H1 (cell line): ENCODE data around the gene CCL17.

Experiments used
- EP300 ChIP-seq, 2 experiments: IDR thresholded peaks; 1 replicate in 1 of 2; 2 replicates in 1 of 2; pipeline ENCODE4 v1.6.1; 2011 to 2012; ENCODE audit warnings: low read depth in 2 of 2, low read length in 2 of 2, mild to moderate bottlenecking in 2 of 2, borderline replicate concordance in 1 of 2, inconsistent platforms in 1 of 2, moderate library complexity in 1 of 2
- EZH2 ChIP-seq: fragments of 200-600 bp; sonication (generic); IDR thresholded peaks from 2 replicates; pipeline ENCODE4 v1.7.1; 2012; ENCODE audit warnings: low read depth, mild to moderate bottlenecking, moderate library complexity, low read length, inconsistent platforms; ENCODE audit not compliant: severe bottlenecking
- JUND ChIP-seq: IDR thresholded peaks from 2 replicates; pipeline ENCODE4 v1.6.1; 2011; ENCODE audit warnings: mild to moderate bottlenecking, improper control_type of control experiment, low read length
- KDM1A ChIP-seq: fragments of 200-600, 300-600 bp; sonication (generic); IDR thresholded peaks from 2 replicates; pipeline ENCODE4 v1.7.1; 2016; ENCODE audit warnings: mild to moderate bottlenecking, low read length, borderline replicate concordance
- PHF8 ChIP-seq: fragments of 200-600 bp; sonication (generic); conservative IDR thresholded peaks from 2 replicates; pipeline ENCODE4 v1.7.1; 2012; ENCODE audit warnings: low read depth, mild to moderate bottlenecking, inconsistent platforms, low read length, moderate library complexity
- RAD21 ChIP-seq, 2 experiments: IDR thresholded peaks in 1 of 2; conservative IDR thresholded peaks in 1 of 2; 2 replicates each; pipeline ENCODE4 v1.6.1; 2011; ENCODE audit warnings: low read depth in 2 of 2, low read length in 2 of 2, improper control_type of control experiment in 1 of 2, inconsistent platforms in 1 of 2, mild to moderate bottlenecking in 1 of 2, moderate library complexity in 1 of 2
- RNF2 ChIP-seq: fragments of 200-900, 300-1000 bp; sonication (generic); IDR thresholded peaks from 2 replicates; pipeline ENCODE4 v1.7.1; 2016; ENCODE audit warnings: borderline replicate concordance, low read depth, mild to moderate bottlenecking, antibody characterized with exemption, low read length; ENCODE audit not compliant: poor library complexity, severe bottlenecking; ENCODE audit errors: missing control alignments
- SAP30 ChIP-seq: fragments of 300-600 bp; sonication (generic); IDR thresholded peaks from 2 replicates; pipeline ENCODE4 v1.7.1; 2012; ENCODE audit warnings: low read length, moderate library complexity, mild to moderate bottlenecking, inconsistent platforms; ENCODE audit not compliant: insufficient read depth, insufficient replicate concordance
- SRF ChIP-seq: IDR thresholded peaks from 2 replicates; pipeline ENCODE4 v1.6.1; 2011; ENCODE audit warnings: mild to moderate bottlenecking, low read depth, low read length, moderate library complexity
- TF ChIP-seq, protein P1 (sequence below), 3 experiments: IDR thresholded peaks; 1 replicate in 2 of 3; 2 replicates in 1 of 3; pipeline versions ENCODE4 v1.5.1 to v1.6.1; 2011; ENCODE audit warnings: low read length in 3 of 3, mild to moderate bottlenecking in 3 of 3, inconsistent platforms in 2 of 3, low read depth in 1 of 3, moderate library complexity in 1 of 3; ENCODE audit not compliant: insufficient read depth in 1 of 3; ENCODE audit errors: control extremely low read depth in 1 of 3

DNA sequence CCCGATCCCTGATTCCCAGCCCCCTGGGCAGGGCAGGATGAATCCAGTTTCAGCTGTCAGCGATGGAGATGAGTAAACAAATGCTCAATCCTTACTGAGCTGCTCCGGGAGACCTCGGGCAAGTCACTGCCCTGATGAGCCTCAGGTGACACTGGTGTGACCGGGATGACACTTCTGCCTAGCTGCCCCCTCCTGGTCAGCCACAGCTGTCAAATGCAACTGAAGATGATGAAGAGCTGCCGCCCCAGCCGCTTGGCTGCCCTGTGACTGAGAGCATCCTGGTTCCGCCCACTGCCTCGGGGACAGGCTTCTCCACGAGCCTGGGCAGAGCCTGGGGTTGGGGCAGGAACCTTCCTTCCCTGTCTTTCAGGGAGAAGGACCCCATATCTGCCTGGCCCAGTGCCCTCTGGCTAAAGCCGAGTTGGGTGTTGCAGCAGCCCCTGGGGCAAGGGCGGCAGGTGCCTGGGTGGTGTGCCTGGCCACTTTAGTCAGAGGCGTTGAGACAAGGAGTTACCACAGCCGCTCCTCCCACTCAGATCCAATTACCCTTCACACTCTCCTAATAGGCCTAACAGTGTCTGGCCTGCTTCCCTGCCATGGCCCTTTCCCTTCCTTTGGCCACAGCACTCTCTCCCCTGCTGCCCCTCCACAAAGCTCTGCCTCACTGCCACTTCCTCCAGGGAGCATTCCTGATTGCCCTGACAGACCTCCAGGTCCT is 5.5 kb downstream of the CCL17 start:
- no peak for TF ChIP-seq EP300 (IDR thresholded peaks at IDR 0.05; ENCODE audit: borderline replicate concordance in 1 of 2, low read depth in 2 of 2, low read length in 2 of 2)
- TF ChIP-seq, protein P1, sequence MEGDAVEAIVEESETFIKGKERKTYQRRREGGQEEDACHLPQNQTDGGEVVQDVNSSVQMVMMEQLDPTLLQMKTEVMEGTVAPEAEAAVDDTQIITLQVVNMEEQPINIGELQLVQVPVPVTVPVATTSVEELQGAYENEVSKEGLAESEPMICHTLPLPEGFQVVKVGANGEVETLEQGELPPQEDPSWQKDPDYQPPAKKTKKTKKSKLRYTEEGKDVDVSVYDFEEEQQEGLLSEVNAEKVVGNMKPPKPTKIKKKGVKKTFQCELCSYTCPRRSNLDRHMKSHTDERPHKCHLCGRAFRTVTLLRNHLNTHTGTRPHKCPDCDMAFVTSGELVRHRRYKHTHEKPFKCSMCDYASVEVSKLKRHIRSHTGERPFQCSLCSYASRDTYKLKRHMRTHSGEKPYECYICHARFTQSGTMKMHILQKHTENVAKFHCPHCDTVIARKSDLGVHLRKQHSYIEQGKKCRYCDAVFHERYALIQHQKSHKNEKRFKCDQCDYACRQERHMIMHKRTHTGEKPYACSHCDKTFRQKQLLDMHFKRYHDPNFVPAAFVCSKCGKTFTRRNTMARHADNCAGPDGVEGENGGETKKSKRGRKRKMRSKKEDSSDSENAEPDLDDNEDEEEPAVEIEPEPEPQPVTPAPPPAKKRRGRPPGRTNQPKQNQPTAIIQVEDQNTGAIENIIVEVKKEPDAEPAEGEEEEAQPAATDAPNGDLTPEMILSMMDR (IDR thresholded peaks at IDR 0.05; ENCODE audit: control extremely low read depth in 1 of 3, insufficient read depth in 1 of 3, low read depth in 1 of 3, low read length in 3 of 3), result no peak
- TF ChIP-seq EZH2, result no peak
- no peak for TF ChIP-seq RNF2
- no peak for TF ChIP-seq SRF
- TF ChIP-seq KDM1A, result no peak
- no peak; a peak in 1 of 4 replicates for TF ChIP-seq RAD21 (IDR thresholded peaks at IDR 0.05 in 1 of 2, conservative IDR thresholded peaks at IDR 0.05 in 1 of 2; ENCODE audit: low read depth in 2 of 2, low read length in 2 of 2)
- TF ChIP-seq SAP30, result no peak
- TF ChIP-seq PHF8, result no peak
- no peak for TF ChIP-seq JUND
